OCI-LY1 (cell line): Measurements from ENCODE around the gene SEMA6B.

Experiments
- EZH2 ChIP-seq: fragments of 200-600 bp; sonication (generic), shearing (Covaris generic); IDR thresholded peaks from 2 replicates; pipeline ENCODE4 v1.8.0; 2017; ENCODE audit warnings: borderline replicate concordance, mixed run types, mild to moderate bottlenecking, antibody characterized with exemption, low read length, moderate library complexity, mixed read lengths
- TF ChIP-seq, protein P1 (sequence below): fragments of 200-600 bp; sonication (generic), shearing (Covaris generic); IDR thresholded peaks from 2 replicates; pipeline ENCODE4 v1.5.1; 2017; ENCODE audit warnings: mild to moderate bottlenecking, antibody characterized with exemption, low read length, moderate library complexity, mixed read lengths

DNA sequence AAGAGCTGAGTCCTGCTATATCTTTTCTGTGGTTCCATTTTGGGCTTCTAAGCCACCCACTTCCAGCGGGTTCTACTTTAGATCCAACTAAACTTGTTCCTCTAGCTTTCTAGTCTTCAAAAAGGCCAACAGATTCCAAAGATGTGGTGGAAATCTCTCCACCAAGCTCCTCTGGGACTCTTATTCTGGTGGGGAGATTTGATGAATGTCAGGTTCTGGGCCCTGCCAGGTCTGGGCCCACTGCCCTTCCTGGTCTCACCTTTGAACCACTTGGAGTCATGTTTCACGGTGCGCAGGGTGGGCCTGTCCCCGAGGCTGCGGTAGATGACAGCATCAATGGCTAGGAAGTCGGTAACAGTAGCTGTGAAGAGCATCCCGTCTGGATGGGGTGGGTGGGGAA, 4.8 kb downstream of the SEMA6B start:
- TF ChIP-seq, protein P1, sequence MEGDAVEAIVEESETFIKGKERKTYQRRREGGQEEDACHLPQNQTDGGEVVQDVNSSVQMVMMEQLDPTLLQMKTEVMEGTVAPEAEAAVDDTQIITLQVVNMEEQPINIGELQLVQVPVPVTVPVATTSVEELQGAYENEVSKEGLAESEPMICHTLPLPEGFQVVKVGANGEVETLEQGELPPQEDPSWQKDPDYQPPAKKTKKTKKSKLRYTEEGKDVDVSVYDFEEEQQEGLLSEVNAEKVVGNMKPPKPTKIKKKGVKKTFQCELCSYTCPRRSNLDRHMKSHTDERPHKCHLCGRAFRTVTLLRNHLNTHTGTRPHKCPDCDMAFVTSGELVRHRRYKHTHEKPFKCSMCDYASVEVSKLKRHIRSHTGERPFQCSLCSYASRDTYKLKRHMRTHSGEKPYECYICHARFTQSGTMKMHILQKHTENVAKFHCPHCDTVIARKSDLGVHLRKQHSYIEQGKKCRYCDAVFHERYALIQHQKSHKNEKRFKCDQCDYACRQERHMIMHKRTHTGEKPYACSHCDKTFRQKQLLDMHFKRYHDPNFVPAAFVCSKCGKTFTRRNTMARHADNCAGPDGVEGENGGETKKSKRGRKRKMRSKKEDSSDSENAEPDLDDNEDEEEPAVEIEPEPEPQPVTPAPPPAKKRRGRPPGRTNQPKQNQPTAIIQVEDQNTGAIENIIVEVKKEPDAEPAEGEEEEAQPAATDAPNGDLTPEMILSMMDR: no peak
- no peak for TF ChIP-seq EZH2
